Lung (tissue), 12 donors: Measurements from ENCODE around the gene CBX3. TPM values are rescaled to one million over a fixed set of nuclear protein-coding genes. Genes with fewer than 3 reads are reported as not detected.

Experiments
- ATAC-seq: fragments of 200-7000 bp; cut with Tn5 transposase; one replicate; pipeline ENCODE4 v1.9.1; 2020; ENCODE audit warnings: moderate number of reproducible peaks; ENCODE audit not compliant: insufficient read depth, low FRiP score
- DNase-seq, 3 donors: peaks; one replicate each; pipeline ENCODE4 v3.0.0-alpha.2; 2013 to 2017
- H3K27ac ChIP-seq, 2 donors: one replicate each; pipeline ENCODE4 v1.5.1; 2013; ENCODE audit warnings: mild to moderate bottlenecking in 2 of 2, moderate library complexity in 2 of 2, control low read depth in 1 of 2, inconsistent platforms in 1 of 2, low read depth in 1 of 2, low read length in 1 of 2
- H3K27me3 ChIP-seq, 3 donors: one replicate each; pipeline ENCODE4 v1.5.1; 2013; ENCODE audit warnings: low read length in 2 of 3; ENCODE audit not compliant: control insufficient read depth in 3 of 3, insufficient read depth in 3 of 3
- H3K36me3 ChIP-seq, 4 donors: one replicate each; pipeline ENCODE4 v1.5.1; 2013; ENCODE audit warnings: low read length in 4 of 4, mild to moderate bottlenecking in 1 of 4, moderate library complexity in 1 of 4; ENCODE audit not compliant: control insufficient read depth in 4 of 4, insufficient read depth in 4 of 4
- H3K4me1 ChIP-seq, 5 donors: one replicate each; pipeline ENCODE4 v1.5.1; 2013; ENCODE audit warnings: low read length in 5 of 5, mild to moderate bottlenecking in 2 of 5, moderate library complexity in 1 of 5; ENCODE audit not compliant: control insufficient read depth in 5 of 5, insufficient read depth in 5 of 5
- H3K4me3 ChIP-seq: one replicate; pipeline ENCODE4 v1.5.1; 2013; ENCODE audit warnings: mild to moderate bottlenecking, control low read depth, moderate library complexity
- H3K9ac ChIP-seq, 2 donors: one replicate each; pipeline ENCODE4 v1.5.1; 2013; ENCODE audit warnings: low read length in 2 of 2, control low read depth in 1 of 2; ENCODE audit not compliant: insufficient read depth in 1 of 2
- H3K9me3 ChIP-seq, 4 donors: one replicate each; pipeline ENCODE4 v1.5.1; 2013; ENCODE audit warnings: low read length in 3 of 4, mild to moderate bottlenecking in 1 of 4, moderate library complexity in 1 of 4; ENCODE audit not compliant: control insufficient read depth in 4 of 4, insufficient read depth in 3 of 4
- CTCF ChIP-seq: IDR thresholded peaks from 2 replicates; pipeline ENCODE4 v1.5.1; 2012; ENCODE audit warnings: mild to moderate bottlenecking; ENCODE audit errors: control extremely low read depth, extremely low read depth
- WGBS, 2 donors: extraction: QIAGEN DNeasy Blood & Tissue Kit; methylation state at CpG; one replicate each; pipeline ENCODE4 v1.1.7; 2013; 5-methylcytosine and 5-hydroxymethylcytosine counted together
- polyA plus RNA-seq, 2 donors: library from polyadenylated mRNA; stranded (reverse); fragments of 200-250 nt; gene quantifications; one replicate each; pipeline ENCODE4 v1.2.1, GENCODE V29; 2013
- total RNA-seq, 2 donors: library from RNA; depleted of rRNA in 1 of 2; stranded (reverse); fragments of >200 nt in 1 of 2; gene quantifications; one replicate each; pipeline ENCODE4 v1.2.1, GENCODE V29; 2014 to 2021
- donor health status: control.
- donor health status: control.
- donor health status: Bipolar disorder and iron deficiency.
- donor health status: healthy.
- donor health status: DM: yes; HTN: yes; CAD: no.

Gene CBX3
- total and polyA plus RNA-seq, 4 donors, result 77.7 to 136 (median 94.9) TPM

- Histone ChIP-seq H3K9ac (no peak overlapping the region), H3K4me3 (no peak overlapping the region), H3K27me3 (peaks cover 0 to 2% (median 0%) of the 10 kb centered on the region in 3 donors), H3K9me3 (no peaks in the 10 kb centered on the region), H3K4me1 (peaks cover 0 to 6% (median 0%) of the 10 kb centered on the region in 5 donors), H3K27ac (no peak overlapping the region), H3K36me3 (peaks cover 9 to 34% (median 18%) of the 10 kb centered on the region in 4 donors)
- no peak for ATAC-seq
- no peak for TF ChIP-seq CTCF
- no peak for DNase-seq
- WGBS, 2 donors, result 89 to 93% methylated on average over 10 of the region's 10 CpGs
Measured at GRCh38 chr7:26185131-26185843, 16.3 kb upstream of the CBX3 start.

- Histone ChIP-seq H3K9me3 (no peaks in the 10 kb centered on the region), H3K36me3 (peaks cover 11 to 39% (median 23%) of the 10 kb centered on the region in 4 donors), H3K4me3 (no peak overlapping the region), H3K27ac (no peak overlapping the region), H3K27me3 (no peaks in the 10 kb centered on the region), H3K4me1 (peaks cover 0 to 6% (median 0%) of the 10 kb centered on the region in 5 donors), H3K9ac (no peak overlapping the region)
- WGBS, 2 donors, result 76 to 95% methylated on average over 1 of the region's 1 CpG
- no peak for TF ChIP-seq CTCF
- ATAC-seq, result no peak
- DNase-seq, result no peak
Measured at GRCh38 chr7:26185844-26186180, 15.7 kb upstream of the CBX3 start.

- DNase-seq, result no peak
- Histone ChIP-seq H3K9ac (no peak overlapping the region), H3K36me3 (peaks cover 12 to 44% (median 30%) of the 10 kb centered on the region in 4 donors), H3K4me1 (peaks cover 0 to 6% (median 0%) of the 10 kb centered on the region in 5 donors), H3K27ac (no peak overlapping the region), H3K27me3 (no peaks in the 10 kb centered on the region), H3K9me3 (no peaks in the 10 kb centered on the region), H3K4me3 (no peak overlapping the region)
- no peak for TF ChIP-seq CTCF
- ATAC-seq, result no peak
- whole genome bisulfite sequencing, 2 donors, result 84 to 87% methylated on average over 5 of the region's 5 CpGs
Measured at GRCh38 chr7:26186364-26187311, 14.9 kb upstream of the CBX3 start.
